Measurements from ENCODE around the gene APC2.
A peak's percentile ranks its signal among the peaks of the same experiment; 100 is the strongest.

Gene APC2

DNA sequence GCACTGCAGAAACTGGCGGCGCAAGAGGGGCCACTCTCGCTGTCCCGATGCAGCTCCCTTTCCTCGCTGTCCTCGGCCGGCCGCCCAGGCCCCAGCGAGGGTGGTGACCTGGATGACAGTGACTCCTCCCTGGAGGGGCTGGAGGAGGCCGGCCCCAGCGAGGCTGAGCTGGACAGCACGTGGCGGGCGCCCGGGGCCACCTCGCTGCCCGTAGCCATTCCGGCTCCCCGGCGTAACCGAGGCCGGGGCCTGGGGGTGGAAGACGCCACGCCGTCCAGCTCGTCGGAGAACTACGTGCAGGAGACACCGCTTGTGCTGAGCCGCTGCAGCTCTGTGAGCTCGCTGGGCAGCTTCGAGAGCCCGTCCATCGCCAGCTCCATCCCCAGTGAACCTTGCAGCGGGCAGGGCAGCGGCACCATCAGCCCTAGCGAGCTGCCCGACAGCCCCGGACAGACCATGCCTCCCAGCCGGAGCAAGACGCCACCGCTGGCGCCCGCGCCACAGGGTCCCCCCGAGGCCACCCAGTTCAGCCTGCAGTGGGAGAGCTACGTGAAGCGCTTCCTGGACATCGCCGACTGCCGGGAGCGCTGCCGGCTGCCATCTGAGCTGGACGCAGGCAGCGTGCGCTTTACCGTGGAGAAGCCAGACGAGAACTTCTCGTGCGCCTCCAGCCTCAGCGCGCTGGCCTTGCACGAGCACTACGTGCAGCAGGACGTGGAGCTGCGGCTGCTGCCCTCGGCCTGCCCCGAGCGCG, 16.7 kb downstream of the APC2 start:
- H3K4me3 Mint-ChIP-seq = peak overlapping the region in 1 of 2 donors; percentile 14
- DNase-seq (no peak), ATAC-seq (replicated peaks) (no peak)
- H3K27me3 Mint-ChIP-seq = peaks cover 5 to 13% of the 10 kb centered on the region in 2 donors
- peaks cover 1 to 2% of the 10 kb centered on the region in 2 donors for H3K36me3 Mint-ChIP-seq
- H3K4me1 Mint-ChIP-seq = peaks cover 9 to 23% of the 10 kb centered on the region in 2 donors
- peak overlapping the region; percentile 25 for H3K27ac Mint-ChIP-seq
- no peaks in the 10 kb centered on the region for H3K9me3 Mint-ChIP-seq

GRCh38 chr19:1467215-1467489, 17.2 kb downstream of the APC2 start:
- no peak for DNase-seq
- Mint-ChIP-seq H3K9me3 (no peaks in the 10 kb centered on the region), H3K27ac (no peak overlapping the region), H3K36me3 (peaks cover 1 to 2% of the 10 kb centered on the region in 2 donors), H3K4me1 (peaks cover 13 to 28% of the 10 kb centered on the region in 2 donors), H3K27me3 (peaks cover 10 to 18% of the 10 kb centered on the region in 2 donors), H3K4me3 (peak overlapping the region in 1 of 2 donors; percentile 28)
- no peak for ATAC-seq (replicated peaks)

DNA sequence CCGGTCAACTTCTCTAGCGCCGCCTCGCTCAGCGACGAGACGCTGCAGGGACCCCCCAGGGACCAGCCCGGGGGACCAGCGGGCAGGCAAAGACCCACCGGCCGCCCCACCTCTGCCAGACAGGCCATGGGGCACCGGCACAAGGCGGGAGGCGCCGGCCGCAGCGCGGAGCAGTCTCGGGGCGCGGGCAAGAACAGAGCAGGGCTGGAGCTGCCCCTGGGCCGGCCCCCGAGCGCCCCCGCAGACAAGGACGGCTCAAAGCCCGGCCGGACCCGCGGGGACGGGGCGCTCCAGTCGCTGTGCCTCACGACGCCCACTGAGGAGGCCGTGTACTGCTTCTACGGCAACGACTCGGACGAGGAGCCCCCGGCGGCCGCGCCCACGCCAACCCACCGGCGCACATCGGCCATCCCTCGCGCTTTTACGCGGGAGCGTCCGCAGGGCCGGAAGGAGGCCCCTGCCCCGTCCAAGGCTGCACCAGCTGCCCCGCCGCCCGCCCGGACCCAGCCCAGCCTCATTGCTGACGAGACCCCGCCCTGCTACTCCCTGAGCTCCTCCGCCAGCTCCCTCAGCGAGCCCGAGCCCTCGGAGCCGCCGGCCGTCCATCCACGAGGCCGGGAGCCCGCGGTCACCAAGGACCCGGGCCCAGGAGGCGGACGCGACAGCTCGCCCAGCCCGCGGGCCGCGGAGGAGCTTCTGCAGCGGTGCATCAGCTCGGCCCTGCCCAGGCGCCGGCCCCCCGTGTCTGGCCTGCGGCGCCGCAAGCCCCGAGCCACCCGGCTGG, 17.8 kb downstream of the APC2 start:
- Mint-ChIP-seq H3K4me1 (peaks cover 14 to 33% of the 10 kb centered on the region in 2 donors), H3K27ac (no peak overlapping the region), H3K27me3 (peaks cover 12 to 18% of the 10 kb centered on the region in 2 donors), H3K4me3 (peak overlapping the region in 1 of 2 donors; percentile 56), H3K36me3 (peaks cover 1 to 2% of the 10 kb centered on the region in 2 donors), H3K9me3 (no peaks in the 10 kb centered on the region)
- DNase-seq (no peak), ATAC-seq (replicated peaks) (no peak)

DNA sequence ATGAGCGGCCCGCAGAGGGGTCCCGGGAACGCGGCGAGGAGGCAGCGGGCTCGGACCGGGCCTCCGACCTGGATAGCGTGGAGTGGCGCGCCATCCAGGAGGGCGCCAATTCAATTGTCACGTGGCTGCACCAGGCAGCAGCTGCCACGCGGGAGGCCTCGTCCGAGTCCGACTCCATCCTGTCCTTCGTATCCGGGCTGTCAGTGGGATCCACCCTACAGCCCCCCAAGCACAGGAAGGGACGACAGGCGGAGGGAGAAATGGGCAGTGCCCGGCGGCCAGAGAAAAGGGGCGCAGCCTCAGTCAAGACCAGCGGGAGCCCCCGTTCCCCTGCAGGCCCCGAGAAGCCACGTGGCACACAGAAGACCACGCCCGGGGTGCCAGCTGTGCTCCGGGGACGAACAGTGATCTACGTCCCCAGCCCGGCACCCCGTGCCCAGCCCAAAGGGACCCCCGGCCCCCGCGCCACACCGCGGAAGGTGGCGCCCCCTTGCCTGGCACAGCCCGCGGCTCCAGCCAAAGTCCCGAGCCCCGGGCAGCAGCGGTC, 18.4 kb downstream of the APC2 start:
- peak overlapping the region; percentile 44 to 56 for H3K4me3 Mint-ChIP-seq
- no peak for ATAC-seq (replicated peaks)
- DNase-seq = no peak
- peaks cover 4 to 5% of the 10 kb centered on the region in 2 donors for H3K36me3 Mint-ChIP-seq
- no peaks in the 10 kb centered on the region for H3K9me3 Mint-ChIP-seq
- no peak overlapping the region for H3K27ac Mint-ChIP-seq
- peaks cover 17 to 36% of the 10 kb centered on the region in 2 donors for H3K4me1 Mint-ChIP-seq
- H3K27me3 Mint-ChIP-seq = peaks cover 12 to 18% of the 10 kb centered on the region in 2 donors

DNA sequence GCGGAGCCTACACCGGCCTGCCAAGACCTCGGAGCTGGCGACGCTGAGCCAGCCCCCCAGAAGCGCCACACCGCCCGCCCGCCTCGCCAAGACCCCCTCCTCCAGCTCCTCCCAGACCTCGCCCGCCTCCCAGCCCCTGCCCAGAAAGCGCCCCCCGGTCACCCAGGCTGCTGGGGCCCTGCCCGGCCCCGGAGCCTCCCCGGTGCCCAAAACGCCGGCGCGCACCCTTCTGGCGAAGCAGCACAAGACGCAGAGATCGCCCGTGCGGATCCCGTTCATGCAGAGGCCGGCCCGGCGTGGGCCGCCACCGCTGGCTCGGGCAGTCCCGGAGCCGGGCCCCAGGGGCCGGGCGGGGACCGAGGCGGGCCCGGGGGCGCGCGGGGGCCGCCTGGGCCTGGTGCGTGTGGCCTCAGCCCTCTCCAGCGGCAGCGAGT, 18.9 kb downstream of the APC2 start:
- DNase-seq (no peak), ATAC-seq (replicated peaks) (peak; percentile 17 to 21)
- peaks cover 6 to 8% of the 10 kb centered on the region in 2 donors for H3K36me3 Mint-ChIP-seq
- H3K9me3 Mint-ChIP-seq = no peaks in the 10 kb centered on the region
- H3K27me3 Mint-ChIP-seq = peaks cover 12 to 18% of the 10 kb centered on the region in 2 donors
- peaks cover 19 to 40% of the 10 kb centered on the region in 2 donors for H3K4me1 Mint-ChIP-seq
- H3K27ac Mint-ChIP-seq = no peak overlapping the region
- H3K4me3 Mint-ChIP-seq = peak overlapping the region in 1 of 2 donors; percentile 48

GRCh38 chr19:1469255-1470054, 19.5 kb downstream of the APC2 start:
- Mint-ChIP-seq H3K4me3 (peak overlapping the region in 1 of 2 donors; percentile 79), H3K27me3 (peaks cover 12 to 18% of the 10 kb centered on the region in 2 donors), H3K36me3 (peaks cover 9 to 14% of the 10 kb centered on the region in 2 donors), H3K4me1 (peaks cover 19 to 40% of the 10 kb centered on the region in 2 donors), H3K27ac (no peak overlapping the region), H3K9me3 (no peaks in the 10 kb centered on the region)
- peak; percentile 17 to 28 for ATAC-seq (replicated peaks)
- DNase-seq = no peak

DNA sequence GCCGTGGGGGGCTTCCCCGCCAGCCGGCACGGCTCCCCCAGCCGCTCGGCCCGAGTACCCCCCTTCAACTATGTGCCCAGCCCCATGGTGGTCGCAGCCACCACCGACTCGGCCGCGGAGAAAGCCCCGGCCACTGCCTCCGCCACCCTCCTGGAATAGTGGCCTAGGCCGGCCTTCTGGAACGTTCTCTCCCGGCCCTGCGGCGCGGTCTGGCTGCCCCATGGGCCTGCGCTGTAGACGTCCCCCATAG, 20.1 kb downstream of the APC2 start:
- peak overlapping the region; percentile 87 for H3K27ac Mint-ChIP-seq
- peaks cover 11 to 16% of the 10 kb centered on the region in 2 donors for H3K36me3 Mint-ChIP-seq
- peak overlapping the region; percentile 79 to 83 for H3K4me3 Mint-ChIP-seq
- DNase-seq (no peak), ATAC-seq (replicated peaks) (peak in 1 of 2 donors; percentile 0)
- H3K27me3 Mint-ChIP-seq = peaks cover 12 to 18% of the 10 kb centered on the region in 2 donors
- no peaks in the 10 kb centered on the region for H3K9me3 Mint-ChIP-seq
- peaks cover 19 to 40% of the 10 kb centered on the region in 2 donors for H3K4me1 Mint-ChIP-seq

GRCh38 chr19:1470305-1471009, 20.5 kb downstream of the APC2 start:
- Mint-ChIP-seq H3K4me3 (peak overlapping the region; percentile 79 to 83), H3K4me1 (peaks cover 19 to 40% of the 10 kb centered on the region in 2 donors), H3K27ac (peak overlapping the region; percentile 87), H3K9me3 (no peaks in the 10 kb centered on the region), H3K36me3 (peaks cover 15 to 16% of the 10 kb centered on the region in 2 donors), H3K27me3 (peaks cover 12 to 18% of the 10 kb centered on the region in 2 donors)
- peak; percentile 54 to 66 for ATAC-seq (replicated peaks)
- DNase-seq = no peak

DNA sequence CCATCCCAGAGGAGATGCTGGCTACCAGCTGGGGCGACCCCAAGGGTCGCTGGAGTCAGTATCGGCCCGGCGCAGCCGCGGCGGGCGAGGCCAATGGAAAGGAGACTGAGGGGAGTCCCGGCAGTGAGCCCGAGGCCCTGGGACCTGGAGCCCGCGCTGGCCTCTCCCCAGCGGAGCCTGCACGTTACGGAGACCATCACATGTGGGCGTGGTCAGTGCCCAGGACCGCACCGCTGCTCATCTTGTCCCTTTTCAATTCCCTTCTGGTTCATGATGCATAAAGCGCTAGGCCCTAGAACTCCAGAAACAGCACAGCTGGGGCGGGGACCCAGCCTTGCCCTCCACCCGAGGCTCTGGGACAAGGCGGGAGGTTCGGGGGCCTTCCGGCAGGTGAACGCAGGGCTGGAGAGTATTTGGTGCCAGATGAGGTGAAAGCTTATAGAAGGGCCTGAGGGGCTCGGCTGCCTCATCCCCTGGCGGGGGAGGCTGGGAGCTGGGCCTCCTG, 21.1 kb downstream of the APC2 start:
- peaks cover 12 to 18% of the 10 kb centered on the region in 2 donors for H3K27me3 Mint-ChIP-seq
- H3K27ac Mint-ChIP-seq = peak overlapping the region; percentile 67
- peaks cover 19 to 40% of the 10 kb centered on the region in 2 donors for H3K4me1 Mint-ChIP-seq

GRCh38 chr19:1471515-1472160, 21.7 kb downstream of the APC2 start:
- peaks cover 12 to 16% of the 10 kb centered on the region in 2 donors for H3K27me3 Mint-ChIP-seq
- H3K4me1 Mint-ChIP-seq = peaks cover 18 to 43% of the 10 kb centered on the region in 2 donors
- no peaks in the 10 kb centered on the region for H3K9me3 Mint-ChIP-seq
- H3K27ac Mint-ChIP-seq = no peak overlapping the region
- DNase-seq (no peak), ATAC-seq (replicated peaks) (peak; percentile 3 to 22)
- peaks cover 18 to 24% of the 10 kb centered on the region in 2 donors for H3K36me3 Mint-ChIP-seq
- H3K4me3 Mint-ChIP-seq = peak overlapping the region in 1 of 2 donors; percentile 79

More for the DNA sequence above, 21.1 kb downstream of the APC2 start:
- Mint-ChIP-seq H3K36me3 (peaks cover 18% of the 10 kb centered on the region in 2 donors), H3K9me3 (no peaks in the 10 kb centered on the region), H3K4me3 (peak overlapping the region; percentile 66 to 79)
- ATAC-seq (replicated peaks) (peak; percentile 56 to 57), DNase-seq (no peak)

DNA sequence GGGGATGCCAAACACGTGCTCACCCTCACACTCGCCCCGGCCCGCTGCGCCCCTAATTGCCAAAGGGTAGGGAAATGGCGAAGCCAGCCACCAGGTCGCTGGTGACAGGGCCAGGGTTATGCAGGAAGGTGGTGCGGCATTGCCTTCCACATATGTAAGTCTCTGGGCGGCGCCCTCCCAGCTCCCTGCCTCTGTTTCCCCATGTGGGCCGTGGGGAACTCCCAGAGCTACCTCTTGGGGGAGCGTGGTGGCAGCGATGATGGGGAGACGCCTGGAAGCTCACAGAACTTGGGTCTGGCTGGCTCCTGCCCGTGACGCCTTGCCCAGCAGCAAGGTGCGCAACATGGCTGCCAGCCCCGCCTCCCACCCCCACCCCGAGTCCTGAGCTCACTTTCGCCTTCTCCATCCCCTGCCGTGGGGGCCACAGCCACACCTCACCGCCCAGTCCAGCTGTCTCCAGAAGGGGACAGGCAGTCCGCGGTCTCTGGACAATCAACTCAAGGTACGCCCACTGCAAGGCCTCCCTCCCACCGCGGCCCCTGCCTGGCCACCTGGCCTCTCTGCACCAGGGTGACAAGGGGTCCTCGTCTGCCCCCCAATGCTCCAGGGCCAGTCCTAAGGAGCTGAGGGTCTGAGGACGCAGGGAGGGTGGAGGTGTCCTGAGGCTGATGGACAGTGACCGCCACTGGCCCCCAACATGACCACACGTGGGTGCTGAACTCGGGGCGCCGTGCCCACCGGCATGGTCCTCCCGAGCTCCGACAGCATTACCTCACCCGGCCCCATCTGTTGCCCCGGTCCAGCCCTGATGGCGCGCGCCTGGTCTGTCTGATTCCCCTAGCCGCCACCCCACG, 22.5 kb downstream of the APC2 start:
- peaks cover 19 to 30% of the 10 kb centered on the region in 2 donors for H3K36me3 Mint-ChIP-seq
- H3K9me3 Mint-ChIP-seq = no peaks in the 10 kb centered on the region
- no peak overlapping the region for H3K27ac Mint-ChIP-seq
- no peak for DNase-seq
- ATAC-seq (replicated peaks) = no peak
- peaks cover 12% of the 10 kb centered on the region in 2 donors for H3K27me3 Mint-ChIP-seq
- H3K4me3 Mint-ChIP-seq = no peak overlapping the region
- peaks cover 19 to 45% of the 10 kb centered on the region in 2 donors for H3K4me1 Mint-ChIP-seq

DNA sequence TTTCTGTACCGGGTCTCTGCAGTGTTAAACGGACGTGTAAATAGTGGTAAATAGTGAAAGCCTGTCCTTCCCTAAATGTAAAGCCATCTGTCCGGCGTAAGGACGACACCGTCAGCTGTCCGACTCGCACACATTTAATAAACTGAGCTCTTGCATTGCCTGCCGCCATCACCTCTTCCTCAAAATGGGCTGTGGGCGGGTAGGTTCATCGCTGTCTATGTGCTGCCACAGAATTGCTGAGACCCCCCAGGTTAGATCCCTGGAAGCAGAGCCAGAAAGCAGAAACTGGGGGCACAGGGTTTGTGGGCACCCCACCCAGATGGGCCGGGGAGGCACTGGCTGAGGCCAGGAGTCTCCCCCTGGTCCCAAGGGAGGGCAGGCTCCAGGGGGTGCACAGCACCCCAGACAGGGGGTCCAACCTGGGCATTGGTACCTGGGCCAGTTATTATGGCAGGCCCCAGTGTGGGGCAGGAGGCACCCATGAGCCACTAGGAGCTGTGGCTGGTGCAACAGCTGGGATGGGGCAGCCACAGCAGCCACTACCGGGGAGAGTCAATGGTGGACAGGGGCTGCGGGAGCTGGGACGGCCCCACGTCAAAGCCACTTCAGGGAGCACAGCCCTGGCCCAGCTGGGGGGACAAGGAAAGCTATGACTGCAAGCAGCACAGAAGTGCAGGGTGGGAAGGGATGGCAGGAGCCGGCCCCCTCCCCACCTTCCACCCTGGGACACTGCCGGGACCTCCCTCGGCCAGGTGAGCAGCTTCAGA, 23.3 kb downstream of the APC2 start:
- Mint-ChIP-seq H3K9me3 (no peaks in the 10 kb centered on the region), H3K36me3 (peaks cover 20 to 31% of the 10 kb centered on the region in 2 donors), H3K27ac (peak overlapping the region; percentile 14), H3K4me1 (peaks cover 22 to 53% of the 10 kb centered on the region in 2 donors), H3K27me3 (peaks cover 12% of the 10 kb centered on the region in 2 donors), H3K4me3 (no peak overlapping the region)
- ATAC-seq (replicated peaks) (no peak), DNase-seq (no peak)
